ENCODE data around the gene GIMAP5.

DNA sequence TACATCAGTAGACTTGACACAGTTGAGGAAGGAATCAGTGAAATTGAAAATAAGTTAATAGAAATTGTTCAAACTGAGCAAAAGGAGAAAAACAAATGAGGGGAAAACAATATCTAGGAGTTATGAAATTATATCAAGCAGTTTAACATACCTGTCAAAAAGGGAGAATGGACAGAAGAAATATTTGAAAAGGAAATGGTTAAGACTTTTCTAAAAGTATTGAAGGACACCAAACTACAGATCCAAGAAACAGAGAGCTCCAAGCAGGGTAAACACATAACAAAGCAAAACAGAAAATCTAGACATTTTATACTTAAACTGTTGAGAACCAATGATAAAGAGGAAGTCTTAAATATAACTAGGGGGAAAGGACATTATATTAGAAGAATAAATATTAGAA is 8.6 kb upstream of the GIMAP5 start:
- TF ChIP-seq, protein P1, sequence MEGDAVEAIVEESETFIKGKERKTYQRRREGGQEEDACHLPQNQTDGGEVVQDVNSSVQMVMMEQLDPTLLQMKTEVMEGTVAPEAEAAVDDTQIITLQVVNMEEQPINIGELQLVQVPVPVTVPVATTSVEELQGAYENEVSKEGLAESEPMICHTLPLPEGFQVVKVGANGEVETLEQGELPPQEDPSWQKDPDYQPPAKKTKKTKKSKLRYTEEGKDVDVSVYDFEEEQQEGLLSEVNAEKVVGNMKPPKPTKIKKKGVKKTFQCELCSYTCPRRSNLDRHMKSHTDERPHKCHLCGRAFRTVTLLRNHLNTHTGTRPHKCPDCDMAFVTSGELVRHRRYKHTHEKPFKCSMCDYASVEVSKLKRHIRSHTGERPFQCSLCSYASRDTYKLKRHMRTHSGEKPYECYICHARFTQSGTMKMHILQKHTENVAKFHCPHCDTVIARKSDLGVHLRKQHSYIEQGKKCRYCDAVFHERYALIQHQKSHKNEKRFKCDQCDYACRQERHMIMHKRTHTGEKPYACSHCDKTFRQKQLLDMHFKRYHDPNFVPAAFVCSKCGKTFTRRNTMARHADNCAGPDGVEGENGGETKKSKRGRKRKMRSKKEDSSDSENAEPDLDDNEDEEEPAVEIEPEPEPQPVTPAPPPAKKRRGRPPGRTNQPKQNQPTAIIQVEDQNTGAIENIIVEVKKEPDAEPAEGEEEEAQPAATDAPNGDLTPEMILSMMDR (IDR thresholded peaks at IDR 0.05): no peak
- TF ChIP-seq POLR2A (IDR thresholded peaks at IDR 0.05): no peak

Data from gastroesophageal sphincter (tissue), 3 donors.